Measurements from ENCODE around the gene FASTKD3. TPM values are rescaled to one million over a fixed set of nuclear protein-coding genes. Genes with fewer than 3 reads are reported as not detected.

The FASTKD3 gene
- total and polyA plus RNA-seq, 10 of the 15 experiments (the other 5 are each of a cell fraction or from before 2014, with no cell fraction given), result 12.1 to 59.6 (median 25.3) TPM

- TF ChIP-seq SIX5 (IDR thresholded peaks at IDR 0.05; ENCODE audit: low read depth, low read length, severe bottlenecking), result no peak
- no peak for TF ChIP-seq RCOR1 (conservative IDR thresholded peaks at IDR 0.05; ENCODE audit: low read depth, low read length)
- no peak for TF ChIP-seq BRCA1 (IDR thresholded peaks at IDR 0.05; ENCODE audit: low read depth, low read length)
- TF ChIP-seq USF1 (IDR thresholded peaks at IDR 0.05; ENCODE audit: borderline replicate concordance, extremely low read length, insufficient read depth, low read depth, low read length), result no peak
- TF ChIP-seq CBX5 (IDR thresholded peaks at IDR 0.05; ENCODE audit: low read depth), result no peak
- no peak for TF ChIP-seq E2F8 (IDR thresholded peaks at IDR 0.05; ENCODE audit: low read depth, partially characterized antibody)
These were observed 10.8 kb downstream of the FASTKD3 start (continued) for GRCh38 chr5:7857926-7858632.

GRCh38 chr5:7857361-7857760 lies 11.5 kb downstream of the FASTKD3 start:
- H3K9me3 ChIP-seq (replicated peaks; ENCODE audit: control insufficient read depth, insufficient read depth, low read length), result no peaks in the 10 kb centered on the region
- intact Hi-C loops (cut with micrococcal nuclease; ENCODE audit: unreplicated experiment) (no loop called here), in situ Hi-C loops (cut with MboI) (no loop called here)
- TF ChIP-seq ZNF24 (IDR thresholded peaks at IDR 0.05), result no peak
- TF ChIP-seq ZBED1 (IDR thresholded peaks at IDR 0.05; ENCODE audit: borderline replicate concordance), result no peak
- no peak for TF ChIP-seq RELB (IDR thresholded peaks at IDR 0.05; ENCODE audit: low read depth)
- no peak for TF ChIP-seq IKZF2 (IDR thresholded peaks at IDR 0.05)
- RAD21 ChIA-PET (ENCODE audit: unreplicated experiment), result no interaction called here
- H3K4me3 ChIP-seq, result no peak overlapping the region
- H3K79me2 ChIP-seq (ENCODE audit: control insufficient read depth, insufficient read depth, low read length), result no peaks in the 10 kb centered on the region
- no peaks in the 10 kb centered on the region for H4K20me1 ChIP-seq (ENCODE audit: control insufficient read depth, insufficient read depth)
- no peaks in the 10 kb centered on the region for H3K4me1 ChIP-seq (ENCODE audit: control insufficient read depth, insufficient read depth, low read length)
- SMC1A ChIA-PET (ENCODE audit: uncharacterized antibody, unreplicated experiment), result interaction anchor here (0.6 kb wide), 1 partner anchor 17 kb away, joined by 3 read pairs; no protein-coding TSS in a partner anchor
- H3K27ac ChIP-seq (ENCODE audit: control insufficient read depth, insufficient read depth), result no peak overlapping the region
- POLR2A ChIA-PET, result no interaction called here
- no peak for ATAC-seq
- no peaks in the 10 kb centered on the region for H3K27me3 ChIP-seq (replicated peaks in 1 of 2; ENCODE audit: control insufficient read depth in 2 of 2, insufficient read depth in 2 of 2, low read length in 1 of 2)
- WGBS (ENCODE audit: insufficient coverage, insufficient replicate concordance, low lambda C conversion rate, missing lambda C conversion rate), result 93% methylated on average over 5 of the region's 5 CpGs
- no peak for DNase-seq (ENCODE audit: low read depth, low spot score)
- CTCF ChIA-PET, result interaction anchor here (0.6 to 2.2 kb wide), 3 partner anchors 29 to 598 kb away, joined by 3 to 8 read pairs (median 3); no protein-coding TSS in a partner anchor
- peaks cover 0 to 17% of the 10 kb centered on the region in 2 experiments; a peak in 3 of 4 replicates for H3K36me3 ChIP-seq (ENCODE audit: control insufficient read depth in 2 of 2, insufficient read depth in 2 of 2, low read length in 1 of 2)
- H2AFZ ChIP-seq (ENCODE audit: control insufficient read depth, low read depth, low read length), result no peak overlapping the region
- BruUV-seq (replicated peaks), result no TSS peak
- no peak overlapping the region for H3K9ac ChIP-seq (ENCODE audit: control insufficient read depth, insufficient read depth, low read length)
- no peak for FAIRE-seq
- H3K4me2 ChIP-seq (ENCODE audit: control insufficient read depth, insufficient read depth), result no peak overlapping the region
